Measurements from ENCODE around the gene ASCC3.

The ASCC3 gene

DNA sequence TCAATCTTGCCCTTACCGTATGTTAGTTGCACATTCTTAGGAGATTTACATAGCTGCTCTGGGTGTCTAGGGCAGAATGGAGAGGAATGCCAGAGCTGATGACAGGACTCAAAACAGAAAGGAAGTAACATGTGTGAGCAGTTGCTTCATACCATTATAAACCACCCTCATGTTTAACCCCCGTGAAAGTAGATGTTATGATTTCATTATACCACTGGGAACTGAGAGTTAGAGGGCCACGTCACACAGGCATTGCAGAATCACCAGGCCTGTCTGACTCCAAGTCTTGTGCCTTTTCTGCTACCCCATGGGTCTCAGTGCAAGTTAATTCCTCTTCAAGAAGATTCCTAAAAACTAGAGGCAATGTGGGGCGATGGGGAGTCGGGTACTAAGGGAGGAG lies 392.9 kb downstream of the ASCC3 start:
- peak in 2 of 3 donors; percentile 4 to 36 for DNase-seq

DNA sequence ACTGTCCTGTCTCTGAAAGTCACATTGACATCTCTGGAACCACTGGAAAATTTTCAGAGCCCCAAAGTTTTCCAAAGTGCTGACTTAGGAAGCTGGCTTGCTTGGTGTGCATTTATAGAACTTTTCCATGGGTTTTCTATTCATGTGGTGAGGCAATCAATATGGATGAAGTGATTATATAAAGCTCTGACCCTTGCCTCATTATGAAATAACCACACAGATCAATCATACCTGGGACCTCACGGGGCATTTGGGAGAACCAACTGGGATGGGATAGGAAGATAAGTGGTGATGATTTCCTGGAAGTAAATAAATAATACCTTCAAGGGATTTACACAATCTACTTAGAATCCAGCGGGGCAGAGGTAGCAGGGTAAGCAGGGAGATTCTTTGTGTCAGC lies 393.5 kb downstream of the ASCC3 start:
- DNase-seq: peak in 1 of 3 donors; percentile 4

DNA sequence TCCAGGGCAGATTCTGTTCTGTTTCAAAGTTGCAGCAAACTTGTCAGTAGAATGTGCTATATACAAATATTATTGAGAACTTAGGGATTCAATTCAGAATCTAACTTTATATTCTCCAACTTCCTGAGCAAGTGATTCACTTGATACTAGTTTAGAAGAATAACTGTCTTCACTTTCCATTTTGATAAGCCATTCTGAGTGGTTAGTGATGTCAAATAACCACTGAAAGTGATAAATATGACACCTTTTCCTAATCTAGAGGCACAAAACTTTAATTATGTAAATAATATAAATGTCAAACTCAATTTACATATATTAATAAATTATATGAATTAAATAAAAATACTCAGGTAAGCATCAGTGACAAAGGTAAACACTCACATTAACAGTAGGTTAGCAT lies 395.9 kb downstream of the ASCC3 start:
- no peak for DNase-seq

DNA sequence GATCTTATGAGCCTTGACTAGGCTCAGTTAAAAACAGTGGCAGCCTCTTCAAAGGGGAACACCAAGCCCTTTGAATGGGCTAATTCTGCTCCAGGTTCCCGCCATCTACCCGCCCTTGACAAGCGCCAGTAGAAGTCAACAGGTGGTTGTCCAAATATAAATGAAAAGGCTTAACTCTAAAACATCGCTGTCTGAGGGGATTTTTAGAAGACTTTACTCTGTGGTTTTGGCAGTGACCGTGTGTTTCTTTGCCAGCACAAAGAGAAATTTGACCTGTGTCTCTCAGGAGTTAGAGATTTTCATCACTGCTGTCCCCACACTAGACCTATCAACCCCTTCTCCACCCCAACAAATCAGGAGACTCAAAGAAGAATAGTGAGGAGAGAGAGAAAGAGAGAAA lies 396.7 kb downstream of the ASCC3 start:
- no peak for DNase-seq

DNA sequence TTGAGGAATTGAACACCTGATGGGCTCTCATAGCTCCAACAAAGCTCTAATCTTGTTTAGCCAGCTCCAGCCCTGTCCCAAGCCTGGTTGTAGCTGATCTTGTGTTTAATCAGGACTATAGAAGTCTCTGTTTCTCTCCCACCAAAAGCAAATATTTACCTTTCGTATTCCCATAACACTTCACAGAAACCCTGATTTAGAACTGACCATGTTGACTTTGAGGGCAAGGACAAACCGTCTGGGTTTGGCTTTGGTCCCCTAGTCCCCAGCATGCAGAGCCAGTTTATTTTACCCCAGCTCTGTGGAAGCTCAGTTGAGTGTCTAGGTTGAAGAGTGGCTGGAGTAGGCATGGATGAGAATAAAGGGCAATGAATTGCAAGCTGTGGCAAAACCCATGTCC lies 398.4 kb downstream of the ASCC3 start:
- no peak for DNase-seq

DNA sequence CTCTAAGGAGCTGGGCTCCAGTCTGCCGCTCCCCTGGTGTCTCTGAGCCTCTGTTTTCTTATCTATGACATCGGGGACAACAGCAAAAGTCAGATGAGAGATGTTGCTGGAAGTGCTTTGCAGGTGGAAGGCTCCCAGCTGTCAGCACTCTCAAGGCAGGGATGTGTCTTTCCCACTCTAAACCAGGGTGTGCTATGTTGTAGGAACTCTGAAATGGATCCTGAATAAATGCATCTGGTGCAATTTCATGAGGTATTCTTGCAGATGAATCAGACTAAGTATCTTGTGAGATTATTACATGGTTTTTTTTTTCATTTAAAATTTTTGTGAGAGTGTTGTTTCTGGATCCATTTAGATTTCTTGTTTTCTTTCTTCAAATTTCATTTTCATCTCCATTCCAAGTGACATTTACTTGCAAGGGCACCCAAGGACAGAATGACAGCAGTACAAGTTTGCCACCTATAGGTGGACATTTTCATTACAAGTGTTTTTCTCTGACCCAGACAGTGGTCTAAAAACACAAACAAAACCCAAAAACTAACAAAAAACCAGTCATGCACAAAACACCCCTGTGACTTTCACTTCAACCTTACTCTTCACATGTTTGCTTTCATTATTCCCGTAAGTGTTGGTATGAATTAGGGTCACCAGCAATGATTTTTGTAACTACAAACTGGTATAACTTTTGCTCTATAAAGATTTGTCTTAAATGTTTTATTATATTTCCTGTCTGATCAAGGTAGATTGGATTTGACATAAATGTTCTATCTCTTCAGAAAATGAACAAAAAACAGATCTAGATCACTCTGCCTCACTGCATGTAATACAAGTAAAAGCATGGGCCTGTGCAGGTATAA lies 401.7 kb downstream of the ASCC3 start:
- peak; percentile 46 to 54 (median 52) for DNase-seq

DNA sequence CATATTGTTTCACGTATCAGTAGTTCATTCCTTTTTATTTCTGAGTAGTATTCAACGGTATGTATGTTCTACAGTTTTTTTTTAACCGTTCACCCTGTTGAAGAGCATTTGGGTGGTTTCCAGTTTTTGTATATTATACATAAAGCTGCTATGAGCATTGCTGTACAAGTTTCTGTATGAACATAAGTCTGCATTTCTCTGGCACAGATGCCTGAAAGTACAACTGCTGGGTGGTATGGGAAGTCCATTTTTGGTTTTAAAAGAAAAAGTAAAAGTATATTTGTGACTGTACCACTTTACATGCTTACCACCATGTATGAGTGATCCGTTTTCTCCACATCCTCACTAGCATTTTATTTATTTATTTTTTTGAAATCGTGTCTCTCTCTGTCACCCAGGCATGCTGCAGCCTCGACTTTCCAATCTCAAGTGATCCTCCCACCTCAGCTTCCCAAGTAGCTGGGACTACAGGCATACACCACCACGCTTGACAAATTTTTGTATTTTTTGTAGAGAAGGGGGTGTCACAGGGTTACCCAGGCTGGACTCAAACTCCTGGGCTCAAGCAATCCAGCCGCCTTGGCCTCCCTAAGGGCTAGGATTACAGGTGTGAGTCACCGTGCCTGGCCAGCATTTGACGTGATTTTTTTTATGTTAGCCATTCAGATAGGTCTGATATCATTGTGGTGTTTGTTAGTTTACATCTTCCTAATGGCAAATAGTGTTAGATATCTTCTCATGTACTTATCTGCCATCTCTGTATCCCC lies 405.4 kb downstream of the ASCC3 start:
- DNase-seq: peak in 1 of 3 donors; percentile 10

DNA sequence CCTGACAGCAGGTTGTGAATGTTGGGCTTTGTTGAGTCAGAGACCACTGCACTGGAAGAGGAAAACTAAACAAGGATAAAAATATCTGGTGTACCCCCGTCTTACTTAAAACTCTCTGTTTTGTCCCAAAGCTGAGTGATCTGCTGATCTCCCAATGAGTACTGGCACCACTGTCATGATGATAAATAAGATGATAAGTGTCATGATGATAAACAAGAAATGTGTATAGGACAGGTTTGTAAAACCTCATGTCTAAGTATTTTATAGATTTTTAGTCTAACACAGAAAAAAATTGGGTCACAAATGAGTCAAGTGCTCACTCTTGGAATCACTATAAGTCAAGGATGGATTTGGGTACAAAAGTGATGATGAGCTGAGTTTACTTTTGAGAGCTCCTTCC lies 407.9 kb downstream of the ASCC3 start:
- DNase-seq: no peak

DNA sequence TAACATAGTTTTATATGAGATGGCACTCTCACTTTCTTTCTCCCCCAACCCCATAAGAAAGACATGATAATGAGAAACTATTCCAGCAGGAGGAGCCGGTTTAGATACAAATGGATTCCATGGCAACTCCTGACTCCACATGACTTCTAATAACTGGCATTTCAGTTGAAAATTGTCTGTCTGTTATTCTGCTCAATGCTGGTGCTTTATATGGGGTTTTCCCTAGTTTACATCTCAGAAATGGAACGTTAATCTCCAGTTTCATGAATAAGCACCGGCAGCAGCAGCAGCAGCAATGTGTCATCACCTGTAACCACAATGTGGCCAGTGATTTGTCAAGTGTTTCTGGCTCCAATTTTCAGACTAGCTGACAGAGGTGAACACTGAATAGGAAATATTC lies 408.5 kb downstream of the ASCC3 start:
- DNase-seq: no peak

DNA sequence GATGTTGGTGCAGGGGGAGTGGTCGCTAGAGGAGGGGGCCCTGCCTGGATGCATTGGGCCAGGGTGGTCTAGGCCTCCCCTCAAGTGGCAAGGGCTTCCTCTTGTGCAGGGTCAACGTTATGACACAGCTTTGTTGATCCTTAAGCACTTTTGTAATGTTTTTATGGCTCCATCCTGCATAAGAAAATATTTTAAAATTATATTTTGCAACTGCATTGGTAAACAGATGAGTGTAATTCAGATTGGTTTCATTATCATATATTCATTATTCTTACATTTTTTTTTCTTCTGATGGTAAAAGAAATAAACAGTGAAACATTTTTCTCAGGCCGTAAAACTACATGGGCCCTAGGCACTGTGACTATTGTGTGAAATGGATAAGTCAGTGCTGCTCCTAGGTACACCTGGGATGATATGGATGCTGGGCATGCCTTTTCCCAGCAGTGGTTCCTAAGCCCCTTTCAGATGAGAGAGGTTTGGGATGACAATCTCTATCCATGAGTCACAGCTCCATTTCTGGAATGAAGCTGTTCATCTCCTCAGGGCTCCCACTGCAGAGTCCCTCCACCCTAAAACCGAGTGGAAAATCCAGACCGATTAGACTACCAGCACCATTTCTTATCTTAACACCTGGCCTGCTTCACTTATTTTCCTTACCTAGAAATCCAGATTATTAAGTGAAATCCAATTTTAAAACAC lies 410.6 kb downstream of the ASCC3 start:
- DNase-seq: no peak

DNA sequence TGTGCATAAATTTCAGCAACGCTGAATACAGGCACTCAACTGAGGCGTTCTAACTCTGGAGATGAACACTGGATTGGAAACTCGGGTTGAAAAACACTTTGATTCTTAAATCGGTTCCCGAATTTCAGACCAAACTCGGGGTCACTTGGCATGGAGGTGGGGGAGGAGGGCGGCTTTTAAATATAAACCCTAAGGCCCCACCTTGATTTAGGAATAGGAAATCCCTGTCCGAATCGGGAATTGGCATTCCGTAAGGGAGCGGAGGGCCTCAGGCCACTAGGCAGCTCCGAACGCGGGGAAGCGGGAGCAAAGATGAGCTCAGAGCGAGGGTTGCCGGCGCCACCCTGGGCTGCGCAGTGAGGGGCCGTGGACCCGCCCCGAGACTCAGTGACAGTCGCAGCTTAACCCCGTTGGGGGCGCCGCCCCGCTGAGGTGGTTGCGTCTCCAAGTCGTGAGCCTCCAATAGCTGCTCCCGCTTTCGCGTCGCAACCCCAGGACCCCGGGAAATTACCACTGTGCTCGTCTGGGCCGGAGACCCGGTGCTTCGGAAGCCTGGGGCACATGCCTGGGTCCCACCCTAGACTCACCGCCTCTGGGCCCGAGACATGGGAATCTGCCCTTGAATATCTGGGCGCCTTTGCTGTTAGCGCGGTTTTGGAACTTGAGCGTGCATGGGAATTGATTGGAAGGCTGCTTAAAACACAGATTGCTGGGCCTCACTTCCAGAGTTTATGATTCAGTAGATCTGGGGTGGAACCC lies 411.8 kb downstream of the ASCC3 start:
- DNase-seq: no peak

DNA sequence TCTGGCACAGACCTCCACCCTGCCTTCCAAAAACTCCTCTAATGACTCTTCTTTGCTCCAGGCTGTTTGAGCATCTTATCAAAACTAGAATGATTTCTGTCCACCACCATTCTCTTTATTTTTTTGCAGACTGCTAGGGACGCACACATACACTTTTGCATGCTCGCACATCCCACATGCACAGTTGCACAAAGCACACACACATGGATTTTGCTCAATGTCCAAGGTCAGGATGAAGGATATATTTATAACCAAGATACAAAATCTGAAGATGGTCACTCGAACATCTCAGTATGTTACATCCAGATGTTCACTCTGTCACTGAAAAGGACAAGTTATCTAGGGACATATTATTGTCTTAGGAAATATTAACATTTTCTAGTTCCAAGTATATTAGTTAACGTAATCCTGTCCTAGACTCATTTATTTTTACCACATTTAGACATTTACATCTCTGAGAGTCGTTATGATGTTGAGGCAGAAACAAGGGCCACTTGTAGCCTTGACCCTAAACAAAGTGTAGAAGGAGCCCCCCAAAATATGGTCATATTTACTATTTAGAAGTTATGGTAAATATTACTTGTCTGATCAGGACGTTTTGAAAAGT lies 413.0 kb downstream of the ASCC3 start:
- DNase-seq: no peak

DNA sequence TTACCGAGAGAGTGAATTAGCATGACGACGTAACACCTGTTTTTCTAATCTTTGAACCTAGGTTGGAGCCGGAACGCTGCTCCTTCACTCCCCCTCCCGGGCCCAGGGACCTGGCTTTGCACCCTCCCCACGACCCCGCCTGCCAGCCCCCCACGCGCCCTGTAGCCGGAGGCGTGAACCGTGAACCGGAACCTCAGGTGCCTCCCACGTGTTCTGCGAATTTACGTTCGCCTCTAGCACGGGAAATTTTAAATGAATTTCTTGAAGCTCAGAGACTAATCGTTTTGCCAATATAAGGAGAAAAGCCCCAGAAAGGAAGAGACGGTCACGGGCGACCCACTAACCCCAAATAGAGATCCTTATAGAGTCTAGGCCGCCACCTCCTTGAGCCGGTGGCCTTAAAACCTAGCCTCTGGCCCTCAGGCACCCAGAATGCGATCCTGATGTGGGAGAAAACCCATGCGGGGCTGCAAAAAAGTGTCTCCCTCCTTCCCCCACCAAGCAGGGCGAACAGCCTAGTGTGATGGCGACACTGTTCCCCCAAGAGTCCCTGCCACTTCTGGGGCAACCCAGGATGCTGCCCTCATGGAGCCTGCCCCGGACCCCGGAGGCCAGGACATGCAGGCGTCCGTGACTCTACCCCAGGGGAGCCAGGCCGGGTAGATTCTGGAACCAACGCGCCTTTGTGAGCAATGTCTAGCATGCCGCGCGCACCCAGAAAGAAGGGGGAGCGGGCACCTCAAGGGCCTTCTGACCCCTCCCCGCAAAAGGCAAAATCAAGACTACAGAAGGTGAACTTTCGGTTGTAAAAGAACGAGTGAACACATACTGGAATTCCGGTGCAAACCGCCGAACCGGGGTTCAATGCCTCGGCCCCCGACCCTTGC lies 413.8 kb downstream of the ASCC3 start:
- DNase-seq: no peak

DNA sequence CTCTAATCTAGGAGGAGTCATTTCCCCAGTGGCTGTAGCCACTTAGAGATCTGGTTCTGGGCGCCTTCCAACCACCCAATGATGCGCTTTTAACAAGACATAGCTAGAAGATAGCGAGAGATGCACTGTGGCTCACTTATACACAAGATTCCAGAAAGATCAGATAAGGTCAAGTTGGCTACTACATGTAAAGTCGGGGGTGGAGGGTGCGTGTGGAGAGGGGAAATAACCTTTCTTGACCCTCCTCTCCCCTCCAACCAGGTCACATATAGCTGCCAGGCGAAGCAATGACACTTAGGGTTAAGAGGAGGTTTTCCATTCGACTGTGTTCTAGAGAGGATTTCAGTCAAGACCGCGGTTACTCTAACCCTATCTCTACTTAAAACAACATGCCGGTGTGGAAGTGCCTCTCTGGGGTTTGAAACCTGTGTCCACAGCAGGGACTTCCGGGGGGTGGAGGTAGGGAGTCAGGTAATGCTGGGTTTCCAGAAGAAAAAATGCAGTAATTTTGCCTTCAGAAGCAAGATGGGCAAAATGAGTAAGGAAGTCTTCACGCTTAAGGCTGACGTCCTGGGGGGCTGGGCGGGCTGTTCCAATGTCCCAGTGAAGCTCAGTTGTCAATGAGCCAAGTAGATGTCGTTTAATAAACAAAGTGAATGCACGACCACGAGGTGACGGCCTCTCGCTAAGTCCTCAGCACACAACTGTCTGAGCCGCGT lies 414.6 kb downstream of the ASCC3 start:
- DNase-seq: no peak

DNA sequence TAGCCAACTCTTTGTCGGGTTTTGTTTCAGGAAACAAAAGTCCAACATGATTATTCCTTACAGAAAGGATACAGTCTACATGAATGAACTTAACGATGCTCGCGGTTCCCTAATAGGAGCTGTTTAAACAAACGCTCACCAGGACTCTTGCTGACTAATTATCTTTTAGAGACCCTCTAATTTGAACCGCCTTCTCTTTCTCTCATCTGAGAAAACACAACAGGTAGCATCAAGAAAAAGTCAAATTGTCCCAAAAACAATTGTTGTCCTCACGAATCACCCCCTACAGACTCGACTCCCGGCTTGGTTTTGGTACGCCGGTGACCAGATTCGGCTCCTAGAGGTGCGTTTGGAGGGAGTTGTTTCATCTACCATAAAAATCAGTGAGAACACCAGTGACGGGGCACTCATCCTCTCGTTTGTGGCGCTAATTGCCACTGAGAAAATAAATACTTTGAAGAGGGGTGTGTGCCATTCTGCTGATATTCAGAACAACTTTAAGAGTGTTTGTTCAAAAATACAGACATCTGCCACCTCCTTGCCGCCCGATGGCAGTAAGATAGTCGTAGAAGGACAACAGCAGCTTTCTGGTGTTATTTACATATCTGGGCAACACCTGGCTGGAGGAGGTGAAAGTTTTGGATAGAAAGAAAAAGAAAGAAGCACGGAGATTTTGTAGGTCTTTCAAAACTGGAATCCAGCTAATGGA lies 415.3 kb downstream of the ASCC3 start:
- no peak for DNase-seq

DNA sequence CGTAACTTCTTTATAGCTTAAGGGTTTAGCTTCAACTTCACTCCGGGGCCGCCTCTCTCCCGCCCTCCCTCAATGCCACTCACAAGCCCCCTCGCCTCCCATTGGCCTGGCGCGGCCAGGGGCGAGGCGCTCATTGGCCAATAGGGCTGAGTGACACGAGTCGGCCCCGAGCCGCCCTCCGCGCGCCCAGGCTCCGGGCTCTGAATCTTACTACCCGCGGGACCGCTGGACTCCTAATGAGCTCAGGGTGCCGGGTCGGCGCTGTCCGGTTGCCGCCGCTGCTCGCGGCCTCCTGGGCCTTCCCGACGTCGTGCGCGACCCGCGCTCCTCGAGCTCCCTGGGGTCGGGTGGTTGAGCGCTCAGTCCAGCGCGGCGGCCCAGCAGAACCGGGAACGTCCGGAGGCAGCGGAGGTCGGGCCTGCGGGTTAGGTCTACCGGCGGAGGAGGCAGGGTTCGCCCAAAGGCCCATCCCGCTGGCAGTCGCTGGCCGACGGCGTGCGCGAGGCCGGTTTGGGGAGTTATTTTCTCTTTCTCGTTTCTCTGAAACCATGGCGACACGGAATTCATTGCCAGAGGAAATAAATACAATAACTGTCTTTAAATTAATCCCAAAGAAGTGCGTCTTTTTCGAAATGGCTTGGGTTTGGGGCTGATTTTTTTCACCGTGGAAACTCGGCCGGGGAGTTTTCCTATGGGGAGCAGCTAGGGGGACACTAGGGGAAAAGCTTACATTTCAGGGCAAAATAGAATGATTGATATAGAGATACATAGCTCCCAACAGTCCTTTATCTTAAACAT lies 416.0 kb downstream of the ASCC3 start, which contains the start of gene SIM1:
Gene SIM1, minus strand, starts transcription at position 19 of the 798 bp plus-strand sequence. CDS start 1,453 bp downstream, outside the sequence.
- DNase-seq: peak; percentile 55 to 79 (median 63)

DNA sequence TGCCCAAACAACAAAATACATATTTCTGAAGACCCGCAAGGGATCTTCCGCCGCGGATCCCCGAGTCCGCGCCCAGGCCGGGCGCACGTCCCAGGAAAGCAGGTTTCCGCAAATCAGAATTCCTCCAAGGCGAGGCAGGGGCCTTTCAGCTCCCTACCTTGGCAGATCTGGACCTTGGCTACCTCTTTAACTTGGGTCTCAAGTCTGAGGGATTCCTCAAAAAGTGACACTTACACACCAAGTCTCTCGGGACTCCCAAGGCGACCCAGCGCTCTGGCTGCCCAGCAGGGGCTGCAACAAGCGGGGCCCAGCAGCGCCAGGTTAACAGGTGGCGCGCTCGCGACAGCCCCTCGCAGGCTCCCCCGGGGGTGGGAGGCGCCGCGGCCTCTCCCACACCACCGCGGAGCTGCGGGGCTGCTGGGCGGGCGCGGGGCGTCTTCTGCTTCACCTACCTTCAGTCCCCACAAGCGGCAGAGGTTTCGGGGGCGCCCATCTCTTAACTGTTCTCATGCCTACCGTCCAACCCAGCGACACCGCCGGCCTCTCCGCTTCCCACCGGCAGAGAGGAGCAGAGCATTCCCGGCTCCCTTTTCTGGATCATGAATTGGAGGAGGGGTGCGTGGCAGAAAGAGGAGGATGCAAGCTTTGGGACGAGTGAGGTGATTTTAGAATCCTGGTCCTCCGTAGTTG lies 416.8 kb downstream of the ASCC3 start:
- DNase-seq: no peak

DNA sequence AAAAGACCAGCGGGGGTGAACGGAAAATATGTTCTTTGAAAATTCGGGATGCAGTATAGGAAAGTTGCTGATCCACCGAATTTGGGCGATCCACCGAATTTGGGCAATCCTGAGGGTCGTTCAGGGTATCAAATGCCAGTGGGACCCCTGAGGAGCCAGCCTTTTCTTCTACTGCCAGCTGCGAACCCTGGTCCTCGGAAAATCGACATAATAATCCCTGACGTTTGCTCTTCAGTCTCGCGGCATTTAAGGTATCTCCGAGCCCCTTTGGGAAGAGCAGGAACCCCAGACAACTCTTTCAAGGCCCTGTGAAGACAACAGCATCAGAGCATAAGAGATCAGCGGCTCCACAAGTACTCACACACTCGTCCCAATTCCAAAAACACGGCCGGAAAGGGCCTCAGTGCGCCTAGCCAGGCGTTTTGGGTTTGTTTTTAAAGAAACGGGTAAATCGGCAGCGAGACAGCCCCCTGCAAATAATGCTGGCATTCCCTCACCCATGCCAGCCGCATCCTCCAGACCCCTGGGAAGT lies 417.4 kb downstream of the ASCC3 start:
- no peak for DNase-seq

Measured in suppressor macrophage treated with lipopolysaccharide for 1 hour (primary cell).